H1 (cell line): ENCODE results near the gene GOLGA1. TPM values are rescaled to one million over a fixed set of nuclear protein-coding genes. Genes with fewer than 3 reads are reported as not detected.

Experiments
- ATF2 ChIP-seq: IDR thresholded peaks from 2 replicates; pipeline ENCODE4 v1.6.1; 2012; ENCODE audit warnings: low read length, inconsistent platforms
- CHD7 ChIP-seq: fragments of 300-600 bp; sonication (generic); IDR thresholded peaks from 2 replicates; pipeline ENCODE4 v1.7.1; 2012; ENCODE audit warnings: low read length, moderate library complexity, mild to moderate bottlenecking, inconsistent platforms; ENCODE audit not compliant: insufficient replicate concordance
- EZH2 ChIP-seq: fragments of 200-600 bp; sonication (generic); IDR thresholded peaks from 2 replicates; pipeline ENCODE4 v1.7.1; 2012; ENCODE audit warnings: low read depth, mild to moderate bottlenecking, moderate library complexity, low read length, inconsistent platforms; ENCODE audit not compliant: severe bottlenecking
- HDAC2 ChIP-seq, 2 experiments: fragments of 300-600 bp in 1 of 2; sonication (generic) in 1 of 2; IDR thresholded peaks; 2 replicates each; pipeline ENCODE4 v1.6.1; 2011 to 2012; ENCODE audit warnings: low read depth in 2 of 2, low read length in 2 of 2, mild to moderate bottlenecking in 2 of 2, moderate library complexity in 2 of 2, borderline replicate concordance in 1 of 2, inconsistent platforms in 1 of 2
- JUND ChIP-seq: IDR thresholded peaks from 2 replicates; pipeline ENCODE4 v1.6.1; 2011; ENCODE audit warnings: mild to moderate bottlenecking, improper control_type of control experiment, low read length
- NRF1 ChIP-seq: IDR thresholded peaks from 2 replicates; pipeline ENCODE4 v1.6.1; 2011; ENCODE audit warnings: mild to moderate bottlenecking, low read depth, low read length, improper control_type of control experiment
- SUZ12 ChIP-seq: fragments of 200-600 bp; sonication (generic); IDR thresholded peaks from 2 replicates; pipeline ENCODE4 v1.6.1; 2012; ENCODE audit warnings: mild to moderate bottlenecking, inconsistent platforms, low read length, moderate library complexity, mixed read lengths
- TAF1 ChIP-seq: IDR thresholded peaks from 2 replicates; pipeline ENCODE4 v1.6.1; 2011; ENCODE audit warnings: mild to moderate bottlenecking, low read depth, low read length
- TAF7 ChIP-seq: optimal IDR thresholded peaks from 2 replicates; pipeline ENCODE3; 2011; ENCODE audit warnings: low read depth, mild to moderate bottlenecking, inconsistent platforms, low read length, moderate library complexity, borderline replicate concordance
- TBP ChIP-seq: IDR thresholded peaks from 2 replicates; pipeline ENCODE4 v1.6.1; 2011; ENCODE audit warnings: low read depth, low read length, improper control_type of control experiment
- polyA plus RNA-seq, 7 experiments: library from polyadenylated mRNA; depleted of rRNA in 3 of 7; stranded (reverse) in 5 of 7; unstranded in 2 of 7; fragments of >200 nt in 5 of 7; fragments of 200-250 nt in 2 of 7; gene quantifications; 1 replicate in 5 of 7; 2 replicates in 1 of 7; 4 replicates in 1 of 7; pipeline versions ENCODE4 v1.2.1 to v1.2.3, GENCODE V29; 2011 to 2013; ENCODE audit warnings: missing spikeins in 2 of 7, mixed read lengths in 2 of 7
- total RNA-seq: library from RNA; stranded (reverse); fragmentation: NEBNext Ultra II Directional; extraction: Animal tissue kit (Norgen Biotek cat#: 25700); gene quantifications from 2 replicates; pipeline ENCODE4 v1.2.1, GENCODE V29; 2021

GOLGA1 gene
- total and polyA plus RNA-seq, 2 of the 8 experiments (the other 6 are each of a cell fraction or from before 2014, with no cell fraction given): 4.8 to 6.5 TPM

- TF ChIP-seq CHD7 (no peak), ATF2 (no peak), NRF1 (no peak), TAF1 (no peak), JUND (no peak), TAF7 (no peak), SUZ12 (no peak), HDAC2 (IDR thresholded peaks at IDR 0.05; ENCODE audit: borderline replicate concordance in 1 of 2, low read depth in 2 of 2, low read length in 2 of 2) (no peak), EZH2 (no peak), TBP (no peak)
These were observed 12.8 kb downstream of the GOLGA1 start (continued) for GRCh38 chr9:124928116-124928515.
